A549 (cell line): ENCODE data around the gene RPN2. TPM values are rescaled to one million over a fixed set of nuclear protein-coding genes. Genes with fewer than 3 reads are reported as not detected.

ENCODE experiments used
- ATAC-seq, 2 experiments: fragments of 200-7000 bp in 1 of 2; fragments of >200 bp in 1 of 2; cut with Nextera tagmentation in 1 of 2; cut with Tn5 transposase in 1 of 2; 3 replicates each; pipeline versions ENCODE4 v1.8.0 to v1.9.1; 2018 to 2020; ENCODE audit warnings: mild to moderate bottlenecking in 1 of 2, moderate library complexity in 1 of 2
- CTCF ChIA-PET: fragments of 300-600 bp; sonication (Branson Sonifier 250); formaldehyde crosslinking; extraction: SDS; loops from one replicate; lab custom pipeline; 2021; ENCODE audit warnings: antibody characterized with exemption, inconsistent platforms; lab: Yijun Ruan, JAX
- POLR2A ChIA-PET: fragments of 350-600 bp; formaldehyde crosslinking; extraction: SDS; loops from one replicate; lab custom pipeline; 2021; ENCODE audit warnings: antibody characterized with exemption, inconsistent platforms; lab: Yijun Ruan, JAX
- DNase-seq, 2 experiments: peaks; one replicate each; pipeline versions ENCODE4 v3.0.0 to v3.0.0-alpha.2; 2011 to 2016; ENCODE audit warnings: low read depth in 1 of 2, low spot score in 1 of 2
- FAIRE-seq: peaks from 2 replicates; lab custom pipeline; 2011; peaks lifted over from hg19 to GRCh38; lab: Jason Lieb, UNC
- H3K27ac ChIP-seq, 2 experiments: fragments of >200 bp; sonication (Bioruptor Twin); formaldehyde crosslinking; 3 replicates each; pipeline ENCODE4 v1.5.1; 2016 to 2017
- H3K4me1 ChIP-seq: fragments of >200 bp; sonication (Bioruptor Twin); formaldehyde crosslinking; 3 replicates; pipeline ENCODE4 v1.6.1; 2016
- H3K4me2 ChIP-seq: fragments of >200 bp; sonication (Bioruptor Twin); formaldehyde crosslinking; 3 replicates; pipeline ENCODE4 v1.6.1; 2016
- H3K4me3 ChIP-seq: fragments of >200 bp; sonication (Bioruptor Twin); formaldehyde crosslinking; 3 replicates; pipeline ENCODE4 v1.5.1; 2016
- H3K9me3 ChIP-seq: fragments of >200 bp; sonication (Bioruptor Twin); formaldehyde crosslinking; 3 replicates; pipeline ENCODE4 v1.6.1; 2016
- CBX2 ChIP-seq: fragments of 200-600 bp; sonication (generic); IDR thresholded peaks from 2 replicates; pipeline ENCODE4 v1.6.1; 2016; ENCODE audit warnings: low read depth, mild to moderate bottlenecking, borderline replicate concordance
- CBX8 ChIP-seq: fragments of 200-600 bp; sonication (generic); IDR thresholded peaks from 2 replicates; pipeline ENCODE4 v1.6.1; 2016
- CEBPB ChIP-seq, 2 experiments: fragments of >200 bp in 1 of 2; sonication (Bioruptor Twin) in 1 of 2; formaldehyde crosslinking in 1 of 2; IDR thresholded peaks; 2 replicates each; pipeline ENCODE4 v1.6.1; 2012 to 2016
- E2F6 ChIP-seq: IDR thresholded peaks from 2 replicates; pipeline ENCODE4 v1.6.1; 2012; ENCODE audit warnings: low read depth, borderline replicate concordance
- EHF ChIP-seq: fragments of 250-450 bp; sonication (Bioruptor Pico); IDR thresholded peaks from 2 replicates; pipeline ENCODE4 v1.5.0; 2020; ENCODE audit warnings: mild to moderate bottlenecking
- ELK1 ChIP-seq: fragments of 150-350 bp; IDR thresholded peaks from 2 replicates; pipeline ENCODE4 v1.6.1; 2014; ENCODE audit warnings: low read depth, mild to moderate bottlenecking, low read length
- ESRRA ChIP-seq: fragments of 150-350 bp; IDR thresholded peaks from 2 replicates; pipeline ENCODE4 v1.6.1; 2014; ENCODE audit warnings: mild to moderate bottlenecking, low read length, borderline replicate concordance
- FOSL2 ChIP-seq, 2 experiments: fragments of 450-650 bp in 1 of 2; fragments of >200 bp in 1 of 2; sonication (Bioruptor Twin) in 1 of 2; formaldehyde crosslinking; IDR thresholded peaks; 2 replicates each; pipeline versions ENCODE4 v1.5.0 to v1.6.1; 2016 to 2020; ENCODE audit warnings: mild to moderate bottlenecking in 1 of 2, moderate library complexity in 1 of 2
- GATA3 ChIP-seq: IDR thresholded peaks from 2 replicates; pipeline ENCODE4 v1.6.1; 2012; ENCODE audit warnings: borderline replicate concordance
- HES2 ChIP-seq: fragments of >200 bp; sonication (Bioruptor Twin); formaldehyde crosslinking; IDR thresholded peaks from 2 replicates; pipeline ENCODE4 v1.6.1; 2016
- HOXA7 ChIP-seq: fragments of 250-450 bp; sonication (Bioruptor Pico); IDR thresholded peaks from 2 replicates; pipeline ENCODE4 v1.5.0; 2020; ENCODE audit warnings: mild to moderate bottlenecking, moderate library complexity
- HOXB5 ChIP-seq: fragments of 250-450 bp; sonication (Bioruptor Pico); IDR thresholded peaks from 2 replicates; pipeline ENCODE4 v1.5.0; 2020; ENCODE audit warnings: mild to moderate bottlenecking, moderate library complexity
- JUN ChIP-seq, 2 experiments: fragments of >200 bp; sonication (Bioruptor Twin); formaldehyde crosslinking; IDR thresholded peaks; 2 replicates in 1 of 2; 3 replicates in 1 of 2; pipeline ENCODE4 v1.6.1; 2016 to 2017
- JUNB ChIP-seq: fragments of >200 bp; sonication (Bioruptor Twin); formaldehyde crosslinking; IDR thresholded peaks from 2 replicates; pipeline ENCODE4 v1.6.1; 2016
- KDM5A ChIP-seq: fragments of 200-600 bp; sonication (generic); IDR thresholded peaks from 2 replicates; pipeline ENCODE4 v1.6.1; 2016; ENCODE audit warnings: antibody characterized with exemption, mild to moderate bottlenecking
- MAFK ChIP-seq: fragments of 450-650 bp; IDR thresholded peaks from 2 replicates; pipeline ENCODE4 v1.6.1; 2014; ENCODE audit not compliant: partially characterized antibody
- MYC ChIP-seq: IDR thresholded peaks from 2 replicates; pipeline ENCODE4 v1.6.1; 2012; ENCODE audit warnings: mild to moderate bottlenecking, inconsistent platforms, low read length, improper control_type of control experiment, borderline replicate concordance
- NFE2L2 ChIP-seq: fragments of 150-350 bp; conservative IDR thresholded peaks from 2 replicates; pipeline ENCODE4 v1.6.1; 2014; ENCODE audit warnings: low read length
- NR3C1 ChIP-seq: fragments of >200 bp; sonication (Bioruptor Twin); formaldehyde crosslinking; IDR thresholded peaks from 3 replicates; pipeline ENCODE4 v1.6.1; 2017
- RAD21 ChIP-seq, 2 experiments: fragments of >200 bp in 1 of 2; sonication (Bioruptor Twin) in 1 of 2; formaldehyde crosslinking in 1 of 2; IDR thresholded peaks in 1 of 2; conservative IDR thresholded peaks in 1 of 2; 2 replicates in 1 of 2; 3 replicates in 1 of 2; pipeline ENCODE4 v1.6.1; 2012 to 2018; ENCODE audit warnings: inconsistent platforms in 1 of 2
- SMC3 ChIP-seq: fragments of >200 bp; sonication (Bioruptor Twin); formaldehyde crosslinking; IDR thresholded peaks from 3 replicates; pipeline ENCODE4 v1.6.1; 2018; ENCODE audit warnings: inconsistent platforms
- USF2 ChIP-seq: fragments of 450-650 bp; IDR thresholded peaks from 2 replicates; pipeline ENCODE4 v1.6.1; 2014; ENCODE audit warnings: antibody characterized with exemption
- ZFP36 ChIP-seq: fragments of 450-650 bp; IDR thresholded peaks from 2 replicates; pipeline ENCODE4 v1.6.1; 2014; ENCODE audit warnings: borderline replicate concordance; ENCODE audit not compliant: partially characterized antibody
- ZNF302 ChIP-seq: fragments of 250-450 bp; sonication (Bioruptor Pico); IDR thresholded peaks from 2 replicates; pipeline ENCODE4 v1.9.0; 2021; ENCODE audit warnings: inconsistent platforms, mild to moderate bottlenecking, moderate library complexity
- WGBS: methylation state at CpG from one replicate; pipeline ENCODE4 v1.1.6; 2017; ENCODE audit errors: missing lambda C conversion rate; 5-methylcytosine and 5-hydroxymethylcytosine counted together
- polyA plus RNA-seq, 4 experiments: library from polyadenylated mRNA; depleted of rRNA in 3 of 4; stranded (reverse); fragments of >200 nt; fragmentation: RNase III in 1 of 4; extraction: RNeasy Plus Mini Kit Qiagen cat#74134 plus additional on column Dnase treatment in 1 of 4; gene quantifications; 2 replicates in 3 of 4; 3 replicates in 1 of 4; pipeline ENCODE4 v1.2.3, GENCODE V29; 2011 to 2017

The RPN2 gene
- polyA plus RNA-seq, 2 of the 4 experiments (the other 2 are of a cell fraction): 282 to 391 TPM

GRCh38 chr20:37234254-37234581, 55.1 kb downstream of the RPN2 start:
- POLR2A ChIA-PET: no interaction called here
- no peaks in the 10 kb centered on the region for H3K9me3 ChIP-seq
- TF ChIP-seq NR3C1 (no peak), ESRRA (no peak), MAFK (no peak)
- TF ChIP-seq, all 56 proteins: peak for 0
- H3K4me1 ChIP-seq: no peaks in the 10 kb centered on the region
- DNase-seq: no peak
- no peak for FAIRE-seq
- CTCF ChIA-PET: interaction anchor here (1.2 kb wide), 1 partner anchor 39 kb away, joined by 3 read pairs; no protein-coding TSS in a partner anchor
- no peak overlapping the region for H3K27ac ChIP-seq
- H3K4me2 ChIP-seq: no peak overlapping the region
- no peak for ATAC-seq
- whole genome bisulfite sequencing: 93% methylated on average over 5 of the region's 5 CpGs
- no peak overlapping the region for H3K4me3 ChIP-seq

- DNase-seq: no peak
- Histone ChIP-seq H3K4me1 (no peaks in the 10 kb centered on the region), H3K4me3 (no peak overlapping the region), H3K9me3 (no peaks in the 10 kb centered on the region), H3K4me2 (no peak overlapping the region), H3K27ac (no peak overlapping the region)
- POLR2A ChIA-PET: no interaction called here
- 92% methylated on average over 6 of the region's 6 CpGs for WGBS
- CTCF ChIA-PET: interaction anchor here (1.2 to 4.1 kb wide), 2 partner anchors 34 to 39 kb away, joined by 3 to 17 read pairs; no protein-coding TSS in a partner anchor
- no peak for TF ChIP-seq MYC
- TF ChIP-seq E2F6: no peak
- no peak for TF ChIP-seq CEBPB (IDR thresholded peaks at IDR 0.05)
- TF ChIP-seq HOXA7 (CRISPR knock-in tag): no peak
- no peak for TF ChIP-seq MAFK
- no peak for TF ChIP-seq ELK1
- no peak for TF ChIP-seq USF2
- TF ChIP-seq JUN (IDR thresholded peaks at IDR 0.05): no peak
- TF ChIP-seq EHF: no peak
- TF ChIP-seq SMC3: no peak
- no peak for TF ChIP-seq NR3C1
- TF ChIP-seq JUNB: no peak
- TF ChIP-seq CBX2: no peak
- TF ChIP-seq ZNF302: no peak
- TF ChIP-seq FOSL2 (IDR thresholded peaks at IDR 0.05): no peak
- TF ChIP-seq FOSL2 (CRISPR knock-in tag; IDR thresholded peaks at IDR 0.05): no peak
- no peak for TF ChIP-seq NFE2L2
- TF ChIP-seq HOXB5 (CRISPR knock-in tag): no peak
- no peak for ATAC-seq
- FAIRE-seq: no peak
These were observed 55.9 kb downstream of the RPN2 start for GRCh38 chr20:37235065-37235464.

- Histone ChIP-seq H3K4me3 (no peak overlapping the region), H3K9me3 (no peaks in the 10 kb centered on the region), H3K4me2 (no peak overlapping the region), H3K4me1 (no peaks in the 10 kb centered on the region), H3K27ac (no peak overlapping the region)
- ChIA-PET POLR2A (interaction anchor here (1.0 kb wide), 1 partner anchor 57 kb away, joined by 6 read pairs; the partner anchor contains the start of genes MROH8 and RPN2), CTCF (interaction anchor here (1.1 to 4.1 kb wide), 4 partner anchors 33 to 298 kb away, joined by 3 to 17 read pairs (median 6); no protein-coding TSS in a partner anchor)
- DNase-seq (no peak), FAIRE-seq (no peak), ATAC-seq (no peak)
- WGBS: 88% methylated on average over 4 of the region's 4 CpGs
- TF ChIP-seq CBX8 (no peak), HOXA7 (CRISPR knock-in tag) (no peak), GATA3 (no peak), JUN (IDR thresholded peaks at IDR 0.05) (no peak), RAD21 (conservative IDR thresholded peaks at IDR 0.05 in 1 of 2, IDR thresholded peaks at IDR 0.05 in 1 of 2) (no peak), ZFP36 (no peak), KDM5A (no peak), HES2 (no peak)
These were observed 57.3 kb downstream of the RPN2 start for GRCh38 chr20:37236462-37236861.
